ENCODE data around the gene MRO.

GRCh38 chr18:50813353-50813752 lies 6.5 kb downstream of the MRO start:
- TF ChIP-seq RARB (CRISPR knock-in tag; IDR thresholded peaks at IDR 0.05) (no peak), ZNF565 (CRISPR knock-in tag; conservative IDR thresholded peaks at IDR 0.05; ENCODE audit: low read depth) (no peak), PATZ1 (CRISPR knock-in tag; IDR thresholded peaks at IDR 0.05; ENCODE audit: borderline replicate concordance) (no peak)
- TF ChIP-seq, protein P1, sequence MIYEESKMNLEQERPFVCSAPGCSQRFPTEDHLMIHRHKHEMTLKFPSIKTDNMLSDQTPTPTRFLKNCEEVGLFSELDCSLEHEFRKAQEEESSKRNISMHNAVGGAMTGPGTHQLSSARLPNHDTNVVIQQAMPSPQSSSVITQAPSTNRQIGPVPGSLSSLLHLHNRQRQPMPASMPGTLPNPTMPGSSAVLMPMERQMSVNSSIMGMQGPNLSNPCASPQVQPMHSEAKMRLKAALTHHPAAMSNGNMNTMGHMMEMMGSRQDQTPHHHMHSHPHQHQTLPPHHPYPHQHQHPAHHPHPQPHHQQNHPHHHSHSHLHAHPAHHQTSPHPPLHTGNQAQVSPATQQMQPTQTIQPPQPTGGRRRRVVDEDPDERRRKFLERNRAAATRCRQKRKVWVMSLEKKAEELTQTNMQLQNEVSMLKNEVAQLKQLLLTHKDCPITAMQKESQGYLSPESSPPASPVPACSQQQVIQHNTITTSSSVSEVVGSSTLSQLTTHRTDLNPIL (CRISPR knock-in tag; IDR thresholded peaks at IDR 0.05; ENCODE audit: low read depth) = no peak
- TF ChIP-seq, protein P2, sequence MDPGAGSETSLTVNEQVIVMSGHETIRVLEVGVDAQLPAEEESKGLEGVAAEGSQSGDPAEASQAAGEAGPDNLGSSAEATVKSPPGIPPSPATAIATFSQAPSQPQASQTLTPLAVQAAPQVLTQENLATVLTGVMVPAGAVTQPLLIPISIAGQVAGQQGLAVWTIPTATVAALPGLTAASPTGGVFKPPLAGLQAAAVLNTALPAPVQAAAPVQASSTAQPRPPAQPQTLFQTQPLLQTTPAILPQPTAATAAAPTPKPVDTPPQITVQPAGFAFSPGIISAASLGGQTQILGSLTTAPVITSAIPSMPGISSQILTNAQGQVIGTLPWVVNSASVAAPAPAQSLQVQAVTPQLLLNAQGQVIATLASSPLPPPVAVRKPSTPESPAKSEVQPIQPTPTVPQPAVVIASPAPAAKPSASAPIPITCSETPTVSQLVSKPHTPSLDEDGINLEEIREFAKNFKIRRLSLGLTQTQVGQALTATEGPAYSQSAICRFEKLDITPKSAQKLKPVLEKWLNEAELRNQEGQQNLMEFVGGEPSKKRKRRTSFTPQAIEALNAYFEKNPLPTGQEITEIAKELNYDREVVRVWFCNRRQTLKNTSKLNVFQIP (CRISPR knock-in tag; IDR thresholded peaks at IDR 0.05; ENCODE audit: borderline replicate concordance, low read depth) = no peak
